Ascending aorta (tissue), 2 donors: ENCODE results near the gene FCER1G. TPM values are rescaled to one million over a fixed set of nuclear protein-coding genes. Genes with fewer than 3 reads are reported as not detected.

Experiments used
- DNase-seq, 2 donors: peaks; one replicate each; pipeline ENCODE4 v3.0.0-alpha.2; 2019; ENCODE audit warnings: low spot score in 2 of 2
- H3K27ac ChIP-seq, 2 donors: fragments of 200-600 bp; sonication (generic); one replicate each; pipeline ENCODE4 v1.5.1; 2016 to 2017; ENCODE audit warnings: mild to moderate bottlenecking in 1 of 2
- H3K27me3 ChIP-seq: fragments of 200-600 bp; sonication (generic); one replicate; pipeline ENCODE4 v1.5.1; 2017
- H3K36me3 ChIP-seq, 2 donors: fragments of 200-600 bp; sonication (generic); one replicate each; pipeline ENCODE4 v1.5.1; 2016
- H3K4me1 ChIP-seq, 2 donors: fragments of 200-600 bp; sonication (generic); one replicate each; pipeline ENCODE4 v1.5.1; 2016 to 2017; ENCODE audit warnings: mild to moderate bottlenecking in 1 of 2
- H3K4me3 ChIP-seq, 2 donors: fragments of 200-600 bp; sonication (generic); one replicate each; pipeline ENCODE4 v1.5.1; 2016 to 2017; ENCODE audit warnings: mild to moderate bottlenecking in 1 of 2
- H3K9me3 ChIP-seq, 2 donors: fragments of 200-600 bp; sonication (generic); one replicate each; pipeline ENCODE4 v1.5.1; 2016
- CTCF ChIP-seq, 3 experiments: fragments of 200-600 bp in 2 of 3; fragments of 450-650 bp in 1 of 3; sonication (generic) in 2 of 3; IDR thresholded peaks; one replicate each; pipeline ENCODE4 v1.5.1; 2016 to 2019; ENCODE audit warnings: antibody characterized with exemption in 3 of 3, mild to moderate bottlenecking in 1 of 3, moderate library complexity in 1 of 3
- intact Hi-C: fragments of 100-400 bp; cut with DNase I; formaldehyde crosslinking; loops from one replicate; pipeline ENCODE4 v1.15.1; 2023
- total RNA-seq: library from RNA; depleted of rRNA; stranded (reverse); fragments of >200 nt; gene quantifications from one replicate; pipeline ENCODE4 v1.1.0, GENCODE V29; 2016

The FCER1G gene
- total RNA-seq: 69.9 TPM

- intact Hi-C loops: no loop called here
- Histone ChIP-seq H3K27me3 (no peaks in the 10 kb centered on the region), H3K4me3 (peak within 1 kb of the TSS in 1 of 2 donors; percentile 39), H3K4me1 (peaks cover 0 to 4% of the 10 kb centered on the region in 2 donors), H3K9me3 (no peaks in the 10 kb centered on the region), H3K27ac (peak within 1 kb of the TSS; percentile 78 to 84), H3K36me3 (peaks cover 38 to 51% of the 10 kb centered on the region in 2 donors)
- DNase-seq: peak in 1 of 2 donors; percentile 79
- no peak for TF ChIP-seq CTCF (IDR thresholded peaks at IDR 0.05)
Observed at GRCh38 chr1:161215076-161215475, at the start of gene FCER1G. Gene FCER1G, plus strand, starts transcription at chr1:161215295. Its CDS starts 27 bp downstream, at chr1:161215322.

- H3K4me3 ChIP-seq: peak within 1 kb of the TSS; percentile 62 to 86
- peaks cover 6 to 12% of the 10 kb centered on the region in 2 donors for H3K4me1 ChIP-seq
- H3K27ac ChIP-seq: peak within 1 kb of the TSS; percentile 69 to 90
- no peaks in the 10 kb centered on the region for H3K9me3 ChIP-seq
- peak; percentile 94 to 98 for DNase-seq
- peaks cover 20 to 37% of the 10 kb centered on the region in 2 donors for H3K36me3 ChIP-seq
- no peaks in the 10 kb centered on the region for H3K27me3 ChIP-seq
- intact Hi-C loops: loop anchor here (1.0 to 10.0 kb wide), 3 partner anchors 11 to 121 kb away; partner anchors contain the start of genes B4GALT3, DEDD and USF1
- peak; percentile 11 to 48 (median 33) for TF ChIP-seq CTCF (IDR thresholded peaks at IDR 0.05)
Observed at GRCh38 chr1:161165742-161166668, 49.1 kb upstream of the FCER1G start, which contains the start of gene PPOX. Gene PPOX, plus strand, starts transcription at chr1:161166426. Its CDS starts 422 bp downstream, at chr1:161166848.

- H3K27me3 ChIP-seq: no peaks in the 10 kb centered on the region
- no peak for TF ChIP-seq CTCF (IDR thresholded peaks at IDR 0.05)
- peaks cover 29 to 44% of the 10 kb centered on the region in 2 donors for H3K36me3 ChIP-seq
- no peaks in the 10 kb centered on the region for H3K9me3 ChIP-seq
- peak overlapping the region; percentile 69 to 90 for H3K27ac ChIP-seq
- no peak for DNase-seq
- peak overlapping the region; percentile 62 to 86 for H3K4me3 ChIP-seq
- H3K4me1 ChIP-seq: peaks cover 6% of the 10 kb centered on the region in 2 donors
- intact Hi-C loops: loop anchor here (1.0 to 10.0 kb wide), 3 partner anchors 10 to 122 kb away; partner anchors contain the start of genes B4GALT3, DEDD and USF1
Observed at GRCh38 chr1:161166669-161167548, 48.2 kb upstream of the FCER1G start.

- Histone ChIP-seq H3K27me3 (no peaks in the 10 kb centered on the region), H3K4me3 (no peak overlapping the region), H3K27ac (no peak overlapping the region), H3K9me3 (no peaks in the 10 kb centered on the region), H3K4me1 (peaks cover 6 to 12% of the 10 kb centered on the region in 2 donors), H3K36me3 (peaks cover 37 to 54% of the 10 kb centered on the region in 2 donors)
- no peak for TF ChIP-seq CTCF (IDR thresholded peaks at IDR 0.05)
- no peak for DNase-seq
- intact Hi-C loops: loop anchor here (10.0 kb wide), 1 partner anchor 124 kb away; the partner anchor contains the start of gene USF1
Observed at GRCh38 chr1:161168906-161169305, 46.2 kb upstream of the FCER1G start.

- no peak for TF ChIP-seq CTCF (IDR thresholded peaks at IDR 0.05)
- no peak for DNase-seq
- Histone ChIP-seq H3K27ac (no peak overlapping the region), H3K9me3 (no peaks in the 10 kb centered on the region), H3K4me3 (no peak overlapping the region), H3K4me1 (peaks cover 3 to 13% of the 10 kb centered on the region in 2 donors), H3K36me3 (peaks cover 47 to 64% of the 10 kb centered on the region in 2 donors), H3K27me3 (no peaks in the 10 kb centered on the region)
- intact Hi-C loops: no loop called here
Observed at GRCh38 chr1:161171191-161171590, 43.9 kb upstream of the FCER1G start.
